ENCODE data around the gene TRIM24.

DNA sequence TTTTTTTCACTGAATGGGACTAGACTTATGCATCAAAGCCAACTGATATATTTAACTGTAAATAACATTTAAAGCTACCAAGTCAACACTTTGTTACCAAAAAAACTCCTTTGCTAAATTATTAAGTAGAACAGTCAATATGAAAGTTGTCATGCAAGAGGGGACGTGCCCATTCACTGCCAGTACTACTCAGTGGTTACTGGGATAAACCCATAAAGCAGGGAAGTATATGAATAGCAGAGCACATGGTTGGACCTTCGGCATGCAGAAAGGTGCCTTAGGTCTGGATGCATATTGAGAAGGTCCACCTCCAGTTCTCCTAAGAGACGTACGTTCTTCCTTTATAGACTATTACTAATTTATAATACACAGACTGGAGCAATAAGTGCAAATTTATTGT, 121.0 kb downstream of the TRIM24 start:
- TF ChIP-seq, protein P1, sequence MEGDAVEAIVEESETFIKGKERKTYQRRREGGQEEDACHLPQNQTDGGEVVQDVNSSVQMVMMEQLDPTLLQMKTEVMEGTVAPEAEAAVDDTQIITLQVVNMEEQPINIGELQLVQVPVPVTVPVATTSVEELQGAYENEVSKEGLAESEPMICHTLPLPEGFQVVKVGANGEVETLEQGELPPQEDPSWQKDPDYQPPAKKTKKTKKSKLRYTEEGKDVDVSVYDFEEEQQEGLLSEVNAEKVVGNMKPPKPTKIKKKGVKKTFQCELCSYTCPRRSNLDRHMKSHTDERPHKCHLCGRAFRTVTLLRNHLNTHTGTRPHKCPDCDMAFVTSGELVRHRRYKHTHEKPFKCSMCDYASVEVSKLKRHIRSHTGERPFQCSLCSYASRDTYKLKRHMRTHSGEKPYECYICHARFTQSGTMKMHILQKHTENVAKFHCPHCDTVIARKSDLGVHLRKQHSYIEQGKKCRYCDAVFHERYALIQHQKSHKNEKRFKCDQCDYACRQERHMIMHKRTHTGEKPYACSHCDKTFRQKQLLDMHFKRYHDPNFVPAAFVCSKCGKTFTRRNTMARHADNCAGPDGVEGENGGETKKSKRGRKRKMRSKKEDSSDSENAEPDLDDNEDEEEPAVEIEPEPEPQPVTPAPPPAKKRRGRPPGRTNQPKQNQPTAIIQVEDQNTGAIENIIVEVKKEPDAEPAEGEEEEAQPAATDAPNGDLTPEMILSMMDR (IDR thresholded peaks at IDR 0.05), result no peak
- TF ChIP-seq POLR2AphosphoS5 (IDR thresholded peaks at IDR 0.05) (no peak), POLR2A (IDR thresholded peaks at IDR 0.05) (no peak), EP300 (IDR thresholded peaks at IDR 0.05) (no peak)
